Measurements from ENCODE around the gene SAPCD1. TPM values are rescaled to one million over a fixed set of nuclear protein-coding genes. Genes with fewer than 3 reads are reported as not detected.

Gene SAPCD1
- 1.3 and 1.9 TPM in 2 replicates for total RNA-seq

GRCh38 chr6:31762356-31762755 is at the start of gene SAPCD1:
SAPCD1 (plus strand) TSS chr6:31762656; CDS start chr6:31763055, 399 bp downstream.

GRCh38 chr6:31715022-31715958 is 47.2 kb upstream of the SAPCD1 start, which contains the start of gene LY6G6D:
LY6G6D (plus strand) TSS chr6:31715348; CDS start chr6:31715356, 8 bp downstream.

GRCh38 chr6:31721351-31722020 is 41.0 kb upstream of the SAPCD1 start, which contains the start of gene LY6G6C:
LY6G6C (minus strand) TSS chr6:31721746; CDS start chr6:31721679, 67 bp downstream.

GRCh38 chr6:31723245-31723979 is 39.0 kb upstream of the SAPCD1 start, which contains the start of gene MPIG6B:
MPIG6B (plus strand) TSS chr6:31723373; CDS start chr6:31723384, 11 bp downstream.

GRCh38 chr6:31728767-31729514 is 33.5 kb upstream of the SAPCD1 start, which contains the start of gene DDAH2:
DDAH2 (minus strand) TSS chr6:31729299; CDS start chr6:31729161, 138 bp downstream.

GRCh38 chr6:31736021-31736767 is 26.3 kb upstream of the SAPCD1 start, which contains the start of gene CLIC1:
CLIC1 (minus strand) TSS chr6:31736530; CDS start chr6:31736300, 230 bp downstream.

GRCh38 chr6:31739639-31740396 is 22.6 kb upstream of the SAPCD1 start, which contains the start of gene MSH5:
MSH5 (plus strand) TSS chr6:31740005; CDS start chr6:31740467, 462 bp downstream.

GRCh38 chr6:31776989-31777666 is 14.7 kb downstream of the SAPCD1 start, which contains the start of gene VWA7:
VWA7 (minus strand) TSS chr6:31777328; CDS start chr6:31776779, 549 bp downstream.

GRCh38 chr6:31795616-31796298 is 33.3 kb downstream of the SAPCD1 start, which contains the start of gene VARS1:
VARS1 (minus strand) TSS chr6:31795752; CDS start chr6:31795217, 535 bp downstream.

GRCh38 chr6:31806470-31807272 is 44.2 kb downstream of the SAPCD1 start, which contains the start of gene LSM2:
LSM2 (minus strand) TSS chr6:31806966; CDS start chr6:31806757, 209 bp downstream.

Other genes with a start within 250 kb of the SAPCD1 start
- gene MCCD1, start 233.7 kb upstream of the SAPCD1 start, total RNA-seq: not detected in 2 replicates
- gene DDX39B, start 220.7 kb upstream of the SAPCD1 start, total RNA-seq: 332 and 492 TPM in 2 replicates
- gene ATP6V1G2, start 216.0 kb upstream of the SAPCD1 start, total RNA-seq: 5.5 and 5.7 TPM in 2 replicates
- 23.3 and 41.0 TPM in 2 replicates for gene NFKBIL1, start 215.0 kb upstream of the SAPCD1 start, total RNA-seq
- not detected in 2 replicates for gene LTA, start 190.4 kb upstream of the SAPCD1 start, total RNA-seq
- not detected in 2 replicates for gene TNF, start 187.1 kb upstream of the SAPCD1 start, total RNA-seq
- not detected in 2 replicates for gene LTB, start 180.2 kb upstream of the SAPCD1 start, total RNA-seq
- gene LST1, start 176.4 kb upstream of the SAPCD1 start, total RNA-seq: not detected in 2 replicates
- gene NCR3, start 169.7 kb upstream of the SAPCD1 start, total RNA-seq: not detected in 2 replicates
- not detected in 2 replicates for gene AIF1, start 147.4 kb upstream of the SAPCD1 start, total RNA-seq
- gene PRRC2A, start 141.9 kb upstream of the SAPCD1 start, total RNA-seq: 46.6 and 50.6 TPM in 2 replicates
- 171 and 206 TPM in 2 replicates for gene BAG6, start 110.0 kb upstream of the SAPCD1 start, total RNA-seq
- 1.0 and 1.3 TPM in 2 replicates for gene APOM, start 106.8 kb upstream of the SAPCD1 start, total RNA-seq
- gene C6orf47, start 101.9 kb upstream of the SAPCD1 start, total RNA-seq: 21.7 and 24.8 TPM in 2 replicates
- gene GPANK1, start 97.7 kb upstream of the SAPCD1 start, total RNA-seq: 13.2 and 20.9 TPM in 2 replicates
- 112 and 124 TPM in 2 replicates for gene CSNK2B, start 96.6 kb upstream of the SAPCD1 start, total RNA-seq
- 3.2 and 3.8 TPM in 2 replicates for gene LY6G5B, start 92.7 kb upstream of the SAPCD1 start, total RNA-seq
- gene LY6G5C, start 81.6 kb upstream of the SAPCD1 start, total RNA-seq: 0.66 and 0.73 TPM in 2 replicates
- gene ABHD16A, start 59.3 kb upstream of the SAPCD1 start, total RNA-seq: 47.6 and 58.2 TPM in 2 replicates
- not detected in 2 replicates for gene LY6G6F, start 55.8 kb upstream of the SAPCD1 start, total RNA-seq
- gene LY6G6D, start 47.3 kb upstream of the SAPCD1 start, total RNA-seq: not detected in 2 replicates
- gene LY6G6C, start 40.9 kb upstream of the SAPCD1 start, total RNA-seq: not detected in 2 replicates
- gene MPIG6B, start 39.3 kb upstream of the SAPCD1 start, total RNA-seq: not detected in 2 replicates
- 93.8 and 161 TPM in 2 replicates for gene DDAH2, start 33.4 kb upstream of the SAPCD1 start, total RNA-seq
- gene CLIC1, start 26.1 kb upstream of the SAPCD1 start, total RNA-seq: 662 and 1,073 TPM in 2 replicates
- 5.8 and 15.9 TPM in 2 replicates for gene MSH5, start 22.7 kb upstream of the SAPCD1 start, total RNA-seq
- 0.50 and 1.2 TPM in 2 replicates for gene VWA7, start 14.7 kb downstream of the SAPCD1 start, total RNA-seq
- gene VARS1, start 33.1 kb downstream of the SAPCD1 start, total RNA-seq: 60.0 and 75.2 TPM in 2 replicates
- gene LSM2, start 44.3 kb downstream of the SAPCD1 start, total RNA-seq: 19.4 and 39.1 TPM in 2 replicates
- gene HSPA1L, start 52.6 kb downstream of the SAPCD1 start, total RNA-seq: 1.5 TPM in 2 replicates
- 98.0 and 168 TPM in 2 replicates for gene HSPA1A, start 52.9 kb downstream of the SAPCD1 start, total RNA-seq
- gene HSPA1B, start 65.1 kb downstream of the SAPCD1 start, total RNA-seq: 140 and 202 TPM in 2 replicates
- 80.6 and 120 TPM in 2 replicates for gene NEU1, start 100.2 kb downstream of the SAPCD1 start, total RNA-seq
- gene SLC44A4, start 116.3 kb downstream of the SAPCD1 start, total RNA-seq: 0.17 TPM in 1 of 2 replicates, not detected in the other
- gene EHMT2, start 135.0 kb downstream of the SAPCD1 start, total RNA-seq: 62.0 and 93.5 TPM in 2 replicates
- gene ZBTB12, start 139.4 kb downstream of the SAPCD1 start, total RNA-seq: 3.8 and 9.8 TPM in 2 replicates
- gene C2, start 165.1 kb downstream of the SAPCD1 start, total RNA-seq: 2.8 and 13.1 TPM in 2 replicates
- gene CFB, start 183.4 kb downstream of the SAPCD1 start, total RNA-seq: 24.1 and 45.0 TPM in 2 replicates
- gene NELFE, start 196.3 kb downstream of the SAPCD1 start, total RNA-seq: 108 and 168 TPM in 2 replicates
- gene SKIC2, start 196.5 kb downstream of the SAPCD1 start, total RNA-seq: 57.7 and 89.3 TPM in 2 replicates
- 12.8 and 15.1 TPM in 2 replicates for gene DXO, start 209.5 kb downstream of the SAPCD1 start, total RNA-seq
- gene C4A, start 219.4 kb downstream of the SAPCD1 start, total RNA-seq: 4.1 and 11.6 TPM in 2 replicates

All from smooth muscle cell of trachea (primary cell).